ENCODE data around the gene PSG4.
"Not testable (repeated sequence)": the region's sequence is repeated elsewhere in the genome, so short reads cannot be mapped to it uniquely, and the experiment has no call there.

Gene PSG4

DNA sequence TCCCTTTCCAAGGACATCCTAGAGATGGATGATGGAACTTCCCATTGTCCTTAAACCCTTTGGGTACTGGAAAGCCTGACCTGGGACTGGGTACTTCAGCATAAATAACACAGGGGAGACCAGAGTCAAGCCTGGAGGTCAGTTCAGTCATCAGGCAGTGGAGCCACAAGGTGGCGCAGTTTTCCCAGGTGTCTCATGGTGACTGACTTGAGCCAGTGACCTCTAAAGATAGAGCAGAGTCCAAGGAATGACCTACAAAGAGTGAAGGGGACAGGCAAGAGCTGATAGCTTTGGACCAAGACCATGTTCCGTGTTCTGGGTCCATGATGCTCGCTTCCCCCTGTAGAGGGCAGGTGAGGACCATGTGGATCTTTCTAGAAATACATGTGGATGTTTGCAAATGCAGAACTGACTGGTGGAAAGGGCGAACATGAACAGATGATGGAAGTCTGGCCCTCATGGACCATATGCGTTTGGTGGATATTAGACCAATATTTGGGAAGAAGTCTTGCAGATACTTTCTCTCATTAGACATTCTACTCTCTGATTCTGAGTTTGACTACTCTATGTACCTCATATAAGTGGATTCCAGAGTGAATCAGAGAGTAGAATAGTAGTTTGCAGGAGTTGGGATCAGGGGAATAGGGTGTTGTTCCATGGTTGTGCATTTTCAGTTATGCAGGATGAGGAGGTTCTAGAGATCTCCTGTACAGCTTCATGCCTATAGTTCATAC is 6.6 kb downstream of the PSG4 start:
- not testable (repeated sequence) for DNase-seq (ENCODE audit: low read depth)

GRCh38 chr19:43197666-43198397 is 7.6 kb downstream of the PSG4 start:
- not testable (repeated sequence) for DNase-seq (ENCODE audit: low read depth)

DNA sequence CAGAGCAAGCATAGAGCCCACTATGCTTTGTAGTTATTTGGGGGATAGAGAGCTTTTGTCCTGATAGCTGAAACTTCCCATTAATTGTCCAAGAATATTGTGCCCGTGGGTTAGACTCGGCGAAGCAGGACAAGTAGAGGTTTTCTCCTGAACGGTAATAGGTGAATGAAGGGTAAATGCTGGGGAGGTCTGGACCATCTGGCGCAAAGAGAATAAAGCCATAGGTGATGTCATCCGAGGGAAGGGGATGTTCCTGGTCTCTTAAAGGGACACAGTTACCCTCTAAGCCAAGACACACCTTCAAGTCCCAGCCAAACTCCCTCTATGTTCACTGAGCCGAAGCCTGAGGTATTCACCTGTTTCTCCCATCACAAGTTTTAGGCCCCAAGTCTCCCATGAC is 11.0 kb downstream of the PSG4 start:
- not testable (repeated sequence) for DNase-seq (ENCODE audit: low read depth)

DNA sequence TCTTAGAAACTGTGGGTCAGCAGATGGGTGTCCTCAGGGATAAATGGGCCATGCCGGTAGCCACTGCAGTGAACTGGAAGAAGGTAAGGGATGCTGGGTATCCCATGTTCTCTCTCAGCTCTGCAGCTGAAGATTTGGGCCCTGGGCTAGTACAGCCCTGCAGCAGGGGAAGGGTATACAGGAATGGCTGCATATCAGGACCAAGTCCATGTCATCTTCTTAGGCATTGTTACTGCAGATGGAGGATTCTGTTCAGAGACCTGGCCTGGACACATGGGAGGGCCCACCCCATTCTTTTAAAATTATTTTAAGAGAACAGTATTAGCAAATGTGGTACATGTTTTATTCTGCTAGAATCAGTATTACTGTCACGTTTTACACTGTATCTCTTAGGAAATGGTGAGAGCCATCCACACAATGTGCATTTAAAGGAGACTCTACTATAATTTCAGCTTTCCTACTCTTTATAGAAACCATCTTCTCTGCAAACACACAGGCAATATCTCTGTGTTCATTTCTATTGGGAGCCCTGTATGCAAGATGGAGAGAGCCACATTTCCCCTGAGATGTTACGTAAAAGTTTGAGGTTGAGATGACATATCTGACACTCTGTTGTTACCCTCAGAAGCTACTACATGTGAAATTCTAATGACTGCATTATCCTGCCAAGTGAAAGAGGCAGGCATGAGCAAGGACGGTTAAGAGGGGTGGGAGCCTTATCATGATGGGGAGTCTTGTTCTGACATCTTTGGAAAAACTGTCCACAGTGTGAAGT is 12.9 kb downstream of the PSG4 start:
- DNase-seq (ENCODE audit: low read depth), result not testable (repeated sequence)

DNA sequence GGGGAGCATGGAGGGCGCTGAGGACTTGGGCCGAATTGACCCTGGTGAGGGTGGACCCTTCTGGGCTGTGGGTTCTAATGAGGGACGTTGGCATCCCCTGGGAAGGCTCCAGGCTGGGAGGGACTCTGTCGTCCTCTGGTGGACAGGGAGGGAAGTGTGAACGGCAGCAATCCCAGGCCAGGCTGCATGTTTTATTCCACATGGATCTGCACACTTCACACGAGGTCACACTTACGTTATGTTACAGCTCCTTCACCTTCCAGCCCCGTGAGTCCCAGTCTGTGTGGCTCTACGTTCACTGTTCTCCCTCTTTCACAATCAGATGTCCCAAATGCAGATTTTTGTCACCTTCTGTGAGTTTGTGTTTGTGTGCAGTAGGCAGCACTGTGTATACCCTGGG is 17.3 kb downstream of the PSG4 start:
- not testable (repeated sequence) for DNase-seq (ENCODE audit: low read depth)

DNA sequence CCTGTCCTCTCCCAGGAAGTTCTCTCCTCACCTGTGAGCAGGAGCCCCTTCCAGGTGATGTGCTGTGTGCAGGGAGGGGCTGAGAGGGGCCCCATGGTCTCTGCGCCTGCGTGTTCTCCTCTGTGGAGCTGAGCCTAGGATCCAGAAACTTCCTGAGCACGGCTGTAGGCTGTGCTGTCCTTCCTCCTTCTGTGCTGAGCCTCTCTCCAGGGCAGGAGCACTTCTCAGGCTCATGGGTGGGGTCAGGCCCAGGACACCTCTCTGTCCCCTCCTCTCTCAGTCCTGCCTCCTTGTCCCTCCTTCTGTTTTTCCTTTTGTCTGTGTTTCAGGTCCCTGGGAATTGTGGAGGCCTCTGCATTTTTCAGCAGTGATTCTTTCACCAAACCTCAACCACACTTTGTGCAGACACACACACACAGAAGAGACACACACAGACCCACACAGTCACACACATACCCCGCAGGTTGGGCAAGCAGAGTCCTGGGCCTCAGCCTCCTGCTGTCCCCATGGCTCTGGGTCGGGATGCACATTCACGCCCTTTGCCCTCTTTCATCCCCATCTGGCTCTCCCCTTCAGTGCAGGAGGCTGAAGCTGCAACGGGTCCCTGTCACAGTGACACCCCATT is 19.0 kb downstream of the PSG4 start, which contains the start of gene PSG5:
Gene PSG5 (minus strand): TSS at position 226 of the 625 bp plus-strand sequence. CDS start 131 bp downstream, at position 95.
- not testable (repeated sequence) for DNase-seq (ENCODE audit: low read depth)

DNA sequence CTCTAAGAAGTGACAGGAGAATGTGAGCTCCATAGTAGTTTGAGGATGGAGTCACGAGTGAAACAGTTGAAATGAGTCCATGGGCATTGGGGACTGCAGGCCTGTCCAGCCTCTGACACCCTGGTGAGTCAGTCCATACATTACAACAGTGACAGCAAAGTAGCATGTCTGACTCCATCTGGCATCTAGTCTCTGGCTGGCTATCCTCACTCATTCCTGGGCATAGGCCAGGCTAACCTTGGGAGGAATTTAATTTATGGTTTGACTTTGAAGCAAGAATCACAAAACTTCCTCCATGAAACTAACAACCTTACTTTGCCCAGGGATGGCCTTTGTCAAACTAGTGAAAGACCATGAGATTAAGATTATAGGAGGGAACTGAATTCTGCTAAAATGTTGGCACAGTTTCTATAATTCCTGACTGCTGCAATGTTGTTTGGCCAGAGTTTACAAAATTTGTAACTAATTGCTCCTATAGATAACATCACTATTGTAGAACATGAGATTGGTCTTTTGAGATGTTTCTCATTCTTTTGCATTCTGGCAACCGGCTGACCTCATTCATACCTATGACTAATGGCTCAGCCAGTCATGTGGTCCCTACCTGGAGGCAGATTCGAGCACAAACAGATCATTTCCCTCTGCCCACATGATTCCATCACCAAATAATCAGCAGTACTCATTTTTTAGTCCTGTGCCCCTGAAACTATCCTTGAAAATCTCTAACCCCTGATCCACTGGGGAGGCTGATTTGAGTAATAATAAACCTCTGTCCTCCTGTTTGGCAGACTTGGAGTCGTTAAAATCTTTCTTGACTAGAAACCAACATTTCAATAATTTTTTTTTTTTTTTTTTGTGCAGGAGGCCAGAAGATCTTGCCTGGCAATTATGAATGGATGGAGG is 23.3 kb downstream of the PSG4 start:
- DNase-seq (ENCODE audit: low read depth), result not testable (repeated sequence)

DNA sequence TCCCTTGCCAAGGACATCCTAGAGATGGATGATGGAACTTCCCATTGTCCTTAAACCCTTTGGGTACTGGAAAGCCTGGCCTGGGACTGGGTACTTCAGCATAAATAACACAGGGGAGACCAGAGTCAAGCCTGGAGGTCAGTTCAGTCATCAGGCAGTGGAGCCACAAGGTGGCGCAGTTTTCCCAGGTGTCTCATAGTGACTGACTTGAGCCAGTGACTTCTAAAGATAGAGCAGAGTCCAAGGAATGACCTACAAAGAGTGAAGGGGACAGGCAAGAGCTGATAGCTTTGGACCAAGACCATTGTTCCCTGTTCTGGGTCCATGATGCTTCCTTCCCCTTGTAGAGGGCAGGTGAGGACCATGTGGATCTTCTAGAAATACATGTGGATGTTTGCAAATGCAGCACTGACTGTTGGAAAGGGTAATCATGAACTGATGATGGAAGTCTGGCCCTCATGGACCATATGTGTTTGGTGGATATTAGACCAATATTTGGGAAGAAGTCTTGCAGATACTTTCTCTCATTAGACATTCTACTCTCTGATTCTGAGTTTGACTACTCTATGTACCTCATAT is 25.8 kb downstream of the PSG4 start:
- not testable (repeated sequence) for DNase-seq (ENCODE audit: low read depth)

DNA sequence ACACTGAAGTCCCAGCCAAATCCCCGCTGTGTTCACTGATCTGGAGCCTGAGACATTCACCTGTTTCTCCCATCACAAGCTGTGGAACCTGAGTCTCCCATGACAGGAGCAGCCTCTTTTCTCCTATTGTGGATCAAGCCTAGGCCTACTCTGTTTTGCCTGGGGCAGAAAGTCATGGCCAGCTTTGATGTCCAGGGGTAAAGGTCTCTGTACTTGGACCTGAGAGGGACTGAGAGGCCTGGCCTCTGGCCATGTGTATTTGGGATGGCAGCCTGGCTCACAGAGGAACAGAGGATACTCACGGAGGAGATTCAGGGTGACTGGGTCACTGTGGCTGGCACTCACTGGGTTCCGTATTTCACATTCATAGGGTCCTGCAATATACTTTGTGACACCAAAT is 26.9 kb downstream of the PSG4 start:
- not testable (repeated sequence) for DNase-seq (ENCODE audit: low read depth)

DNA sequence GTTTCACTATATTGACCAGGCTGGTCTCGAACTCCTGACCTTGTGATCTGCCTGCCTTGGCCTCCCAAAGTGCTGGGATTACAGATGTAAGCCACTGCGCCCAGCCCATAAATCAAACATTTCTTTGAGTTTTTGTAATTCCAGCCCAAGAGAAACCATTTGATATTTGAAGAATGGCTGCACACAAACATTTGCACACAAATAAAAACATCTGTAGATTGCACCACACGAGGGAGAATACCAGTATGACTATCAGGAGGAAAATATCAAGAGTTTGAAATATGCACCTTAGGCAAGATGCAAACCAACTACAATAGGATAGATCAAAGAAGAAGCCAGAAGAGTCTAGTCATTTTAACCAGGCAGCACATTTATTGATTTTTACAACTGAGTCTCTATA is 39.5 kb downstream of the PSG4 start:
- DNase-seq (ENCODE audit: low read depth), result not testable (repeated sequence)

GRCh38 chr19:43163135-43163534 is 42.3 kb downstream of the PSG4 start:
- not testable (repeated sequence) for DNase-seq (ENCODE audit: low read depth)

- not testable (repeated sequence) for DNase-seq (ENCODE audit: low read depth)
These were observed 43.2 kb downstream of the PSG4 start for GRCh38 chr19:43162261-43162660.

- no peak for DNase-seq (ENCODE audit: low read depth)
These were observed 53.2 kb downstream of the PSG4 start for GRCh38 chr19:43152214-43152613.

- not testable (repeated sequence) for DNase-seq (ENCODE audit: low read depth)
These were observed 55.6 kb downstream of the PSG4 start for GRCh38 chr19:43149788-43150187.

- no peak for DNase-seq (ENCODE audit: low read depth)
These were observed 57.2 kb downstream of the PSG4 start for GRCh38 chr19:43148233-43148632.
